WERI-Rb-1 (cell line): ENCODE measurements around the gene DPYSL4.

Experiments
- DNase-seq: peaks from one replicate; pipeline ENCODE4 v3.0.0-alpha.2; 2020
- H3K27ac ChIP-seq: fragments of 250-450 bp; sonication (Bioruptor Pico); 2 replicates; pipeline ENCODE4 v1.5.1; 2020; ENCODE audit warnings: mild to moderate bottlenecking, moderate library complexity
- H3K27me3 ChIP-seq: fragments of 250-450 bp; sonication (Bioruptor Pico); 2 replicates; pipeline ENCODE4 v1.5.1; 2021; ENCODE audit warnings: mild to moderate bottlenecking, low read depth, moderate library complexity; ENCODE audit not compliant: insufficient read depth, severe bottlenecking
- H3K36me3 ChIP-seq: fragments of 250-450 bp; sonication (Bioruptor Pico); 2 replicates; pipeline ENCODE4 v1.5.1; 2020; ENCODE audit warnings: mild to moderate bottlenecking, moderate library complexity
- H3K4me3 ChIP-seq: 2 replicates; pipeline ENCODE4 v1.5.1; 2011; ENCODE audit warnings: low read depth, mild to moderate bottlenecking, control low read depth, low read length
- H3K9me3 ChIP-seq: fragments of 250-450 bp; sonication (Bioruptor Pico); 2 replicates; pipeline ENCODE4 v1.5.1; 2021; ENCODE audit warnings: mild to moderate bottlenecking, moderate library complexity; ENCODE audit not compliant: severe bottlenecking
- TF ChIP-seq, protein P1 (sequence below): IDR thresholded peaks from 2 replicates; pipeline ENCODE4 v1.5.1; 2011; ENCODE audit warnings: low read depth, mild to moderate bottlenecking, control low read depth, inconsistent platforms, low read length

DPYSL4 gene

GRCh38 chr10:132183046-132183445, 3.7 kb upstream of the DPYSL4 start:
- DNase-seq: no peak
- TF ChIP-seq, protein P1, sequence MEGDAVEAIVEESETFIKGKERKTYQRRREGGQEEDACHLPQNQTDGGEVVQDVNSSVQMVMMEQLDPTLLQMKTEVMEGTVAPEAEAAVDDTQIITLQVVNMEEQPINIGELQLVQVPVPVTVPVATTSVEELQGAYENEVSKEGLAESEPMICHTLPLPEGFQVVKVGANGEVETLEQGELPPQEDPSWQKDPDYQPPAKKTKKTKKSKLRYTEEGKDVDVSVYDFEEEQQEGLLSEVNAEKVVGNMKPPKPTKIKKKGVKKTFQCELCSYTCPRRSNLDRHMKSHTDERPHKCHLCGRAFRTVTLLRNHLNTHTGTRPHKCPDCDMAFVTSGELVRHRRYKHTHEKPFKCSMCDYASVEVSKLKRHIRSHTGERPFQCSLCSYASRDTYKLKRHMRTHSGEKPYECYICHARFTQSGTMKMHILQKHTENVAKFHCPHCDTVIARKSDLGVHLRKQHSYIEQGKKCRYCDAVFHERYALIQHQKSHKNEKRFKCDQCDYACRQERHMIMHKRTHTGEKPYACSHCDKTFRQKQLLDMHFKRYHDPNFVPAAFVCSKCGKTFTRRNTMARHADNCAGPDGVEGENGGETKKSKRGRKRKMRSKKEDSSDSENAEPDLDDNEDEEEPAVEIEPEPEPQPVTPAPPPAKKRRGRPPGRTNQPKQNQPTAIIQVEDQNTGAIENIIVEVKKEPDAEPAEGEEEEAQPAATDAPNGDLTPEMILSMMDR: no peak
- no peaks in the 10 kb centered on the region for H3K27me3 ChIP-seq

GRCh38 chr10:132184816-132185593, 1.7 kb upstream of the DPYSL4 start:
- TF ChIP-seq, protein P1: 0 out of 2 replicates have a peak, but pooled peaks have one; percentile 22
- no peaks in the 10 kb centered on the region for H3K9me3 ChIP-seq
- no peaks in the 10 kb centered on the region for H3K27me3 ChIP-seq
- DNase-seq: no peak
- peaks cover 7% of the 10 kb centered on the region for H3K36me3 ChIP-seq
- no peak overlapping the region; the same call in 1 of the 2 replicates for H3K4me3 ChIP-seq
- no peak overlapping the region for H3K27ac ChIP-seq

More at GRCh38 chr10:132183046-132183445, 3.7 kb upstream of the DPYSL4 start:
- no peak overlapping the region for H3K4me3 ChIP-seq
- no peaks in the 10 kb centered on the region; the same call in 1 of the 2 replicates for H3K36me3 ChIP-seq
- no peak overlapping the region for H3K27ac ChIP-seq
- no peaks in the 10 kb centered on the region for H3K9me3 ChIP-seq

GRCh38 chr10:132185601-132186487, 904 bp upstream of the DPYSL4 start:
- no peaks in the 10 kb centered on the region for H3K27me3 ChIP-seq
- H3K27ac ChIP-seq: no peak overlapping the region
- H3K4me3 ChIP-seq: peak overlapping the region; percentile 59
- no peak for DNase-seq
- TF ChIP-seq, protein P1: no peak
- H3K9me3 ChIP-seq: no peaks in the 10 kb centered on the region
- peaks cover 14% of the 10 kb centered on the region for H3K36me3 ChIP-seq

DNA sequence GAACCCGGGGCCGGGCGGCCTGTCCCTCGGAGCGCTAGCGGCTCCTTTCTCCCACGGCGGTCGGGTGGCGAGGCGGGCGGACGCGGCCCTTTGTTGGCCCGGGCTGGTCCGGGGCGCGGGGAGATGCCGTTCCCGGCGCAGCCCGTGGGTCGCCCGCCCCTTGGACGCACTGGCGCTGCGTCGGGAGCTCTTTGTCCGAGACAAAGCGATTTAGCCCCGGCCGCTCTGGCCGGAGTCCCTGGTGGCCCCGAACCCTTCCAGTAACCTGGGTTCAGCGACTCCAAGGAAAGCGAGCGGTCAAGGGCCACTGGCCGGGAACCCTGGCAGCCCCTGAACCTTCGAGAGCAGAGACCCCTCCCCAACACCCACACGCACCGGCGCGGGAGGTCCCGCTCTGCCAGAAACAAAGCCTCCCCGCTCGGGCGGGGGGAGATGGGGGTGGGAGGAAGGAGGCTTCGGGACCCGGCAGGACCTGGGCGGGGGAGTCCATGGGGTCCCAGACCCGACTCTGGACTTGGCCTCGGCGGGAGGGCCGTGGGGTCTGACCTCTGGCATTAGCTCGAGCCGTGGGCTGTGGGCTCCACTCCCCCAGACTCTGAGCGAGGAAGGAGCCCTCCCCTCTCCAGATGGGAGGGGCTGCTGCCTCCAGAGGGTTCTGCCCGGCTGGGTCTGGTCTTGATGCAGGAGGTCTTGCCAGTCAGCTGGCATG, 836 bp downstream of the DPYSL4 start:
- peaks cover 20% of the 10 kb centered on the region for H3K36me3 ChIP-seq
- H3K27me3 ChIP-seq: no peaks in the 10 kb centered on the region
- peak overlapping the region; percentile 71 for H3K27ac ChIP-seq
- no peak for DNase-seq
- peak overlapping the region; percentile 93 for H3K4me3 ChIP-seq
- no peaks in the 10 kb centered on the region for H3K9me3 ChIP-seq
- TF ChIP-seq, protein P1: no peak

DNA sequence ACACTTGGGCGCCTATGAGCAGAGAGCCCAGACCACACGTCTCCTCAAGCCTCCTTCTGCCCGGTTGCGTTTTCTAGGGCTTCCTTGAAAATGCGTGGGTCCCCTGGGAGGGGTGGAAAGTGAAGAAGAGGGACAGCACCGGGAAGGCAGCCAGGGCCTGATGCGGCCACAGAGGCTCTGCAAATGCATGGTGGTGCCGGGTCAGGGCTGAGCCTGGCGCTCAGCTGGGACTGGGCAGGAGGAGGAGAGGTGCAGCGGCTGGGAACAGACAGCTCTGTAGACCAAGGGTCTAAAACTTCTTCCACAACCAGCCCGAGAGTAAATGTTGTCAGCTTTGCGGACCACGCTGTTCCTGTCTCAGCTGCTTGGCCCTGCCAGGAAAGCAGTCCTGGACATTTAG, 1.6 kb downstream of the DPYSL4 start:
- H3K4me3 ChIP-seq: peak overlapping the region; percentile 93
- H3K27me3 ChIP-seq: no peaks in the 10 kb centered on the region
- no peak for DNase-seq
- TF ChIP-seq, protein P1: no peak
- peaks cover 28% of the 10 kb centered on the region for H3K36me3 ChIP-seq
- H3K9me3 ChIP-seq: no peaks in the 10 kb centered on the region
- peak overlapping the region; percentile 71 for H3K27ac ChIP-seq
